Measurements from ENCODE around the gene EFEMP1. TPM values are rescaled to one million over a fixed set of nuclear protein-coding genes. Genes with fewer than 3 reads are reported as not detected.

The EFEMP1 gene
- total RNA-seq, 1 experiment from 2014 or later, result 24.0 TPM

GRCh38 chr2:55882954-55883353, 40.6 kb downstream of the EFEMP1 start (continued):
- TF ChIP-seq, protein P1, sequence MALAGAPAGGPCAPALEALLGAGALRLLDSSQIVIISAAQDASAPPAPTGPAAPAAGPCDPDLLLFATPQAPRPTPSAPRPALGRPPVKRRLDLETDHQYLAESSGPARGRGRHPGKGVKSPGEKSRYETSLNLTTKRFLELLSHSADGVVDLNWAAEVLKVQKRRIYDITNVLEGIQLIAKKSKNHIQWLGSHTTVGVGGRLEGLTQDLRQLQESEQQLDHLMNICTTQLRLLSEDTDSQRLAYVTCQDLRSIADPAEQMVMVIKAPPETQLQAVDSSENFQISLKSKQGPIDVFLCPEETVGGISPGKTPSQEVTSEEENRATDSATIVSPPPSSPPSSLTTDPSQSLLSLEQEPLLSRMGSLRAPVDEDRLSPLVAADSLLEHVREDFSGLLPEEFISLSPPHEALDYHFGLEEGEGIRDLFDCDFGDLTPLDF (CRISPR knock-in tag; IDR thresholded peaks at IDR 0.05), result no peak

DNA sequence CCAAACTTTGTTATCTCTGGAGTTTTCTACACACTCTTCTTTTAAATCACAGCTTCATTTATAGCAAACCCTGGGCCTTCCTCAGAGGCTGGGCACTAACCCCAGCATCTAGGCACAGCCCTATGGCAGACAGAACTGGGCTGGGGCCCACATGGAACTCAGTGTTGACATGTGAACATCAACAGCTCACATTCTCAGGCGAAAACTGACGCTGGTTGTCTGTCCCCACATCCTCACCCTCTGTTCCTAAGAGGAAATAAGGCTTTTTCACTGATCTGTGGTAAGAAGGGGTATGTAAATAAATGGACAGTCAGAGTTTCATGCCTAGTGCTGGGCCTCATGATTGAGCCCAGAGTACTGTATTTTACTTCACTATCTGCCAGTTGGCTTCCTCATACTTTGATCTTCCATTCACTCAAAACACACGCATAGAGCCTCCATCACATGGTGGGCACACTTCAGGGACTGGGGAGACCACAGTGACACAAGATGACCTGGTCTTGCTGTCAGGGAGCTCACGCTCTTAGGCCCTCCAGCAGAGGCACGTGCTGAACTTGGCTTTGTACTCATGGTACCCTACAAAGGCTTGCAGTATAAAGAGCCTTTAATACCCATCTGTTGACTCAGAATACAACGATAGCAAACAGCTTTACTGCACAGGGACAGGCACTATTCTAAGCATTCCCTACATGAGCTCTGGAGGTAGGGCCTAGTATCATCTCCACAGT, 43.0 kb downstream of the EFEMP1 start:
- no peaks in the 10 kb centered on the region for H3K4me1 Mint-ChIP-seq
- H3K4me3 Mint-ChIP-seq, result no peak overlapping the region
- H3K9me3 Mint-ChIP-seq, result no peaks in the 10 kb centered on the region
- ATAC-seq (no peak), DNase-seq (ENCODE audit: low spot score) (no peak)
- no peaks in the 10 kb centered on the region for H3K27me3 Mint-ChIP-seq (ENCODE audit: low read depth)
- no peak overlapping the region for H3K27ac Mint-ChIP-seq
- CTCF ChIA-PET, result no interaction called here
- TF ChIP-seq MYBL2 (CRISPR knock-in tag; IDR thresholded peaks at IDR 0.05) (no peak), ZNF671 (CRISPR knock-in tag; IDR thresholded peaks at IDR 0.05) (no peak)
- no peaks in the 10 kb centered on the region for H3K36me3 Mint-ChIP-seq
- POLR2A ChIA-PET, result no interaction called here

DNA sequence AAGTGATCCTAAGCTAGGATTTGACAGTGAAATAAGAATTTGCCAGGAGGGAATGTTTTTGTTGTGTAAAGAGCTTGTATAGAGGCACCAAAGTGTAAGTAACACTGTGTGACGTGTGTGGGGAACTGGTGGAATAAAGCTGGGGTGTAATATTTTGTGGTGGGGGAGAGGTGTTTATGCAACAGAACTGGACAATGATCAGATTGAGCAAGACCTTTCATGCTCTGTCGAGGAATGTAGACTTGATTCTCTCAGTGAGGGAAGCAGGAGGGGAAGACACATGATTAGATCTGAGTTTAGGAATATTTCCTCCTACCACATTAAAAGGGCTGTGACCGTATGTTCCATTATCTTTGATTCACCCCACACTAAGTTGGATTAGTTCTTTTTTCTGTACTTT, 43.6 kb downstream of the EFEMP1 start:
- ATAC-seq, result no peak
- no peak overlapping the region; the same call in 1 of the 2 replicates for H3K27ac Mint-ChIP-seq
- no peaks in the 10 kb centered on the region for H3K27me3 Mint-ChIP-seq (ENCODE audit: low read depth)
- no peaks in the 10 kb centered on the region for H3K4me1 Mint-ChIP-seq
- DNase-seq (ENCODE audit: low spot score), result no peak
- no peaks in the 10 kb centered on the region for H3K9me3 Mint-ChIP-seq
- H3K36me3 Mint-ChIP-seq, result no peaks in the 10 kb centered on the region
- H3K4me3 Mint-ChIP-seq, result no peak overlapping the region
- no peak for TF ChIP-seq NFE2L1 (CRISPR knock-in tag; IDR thresholded peaks at IDR 0.05)
- TF ChIP-seq MLX (CRISPR knock-in tag; IDR thresholded peaks at IDR 0.05), result no peak
- TF ChIP-seq ELF4 (CRISPR knock-in tag; IDR thresholded peaks at IDR 0.05; ENCODE audit: low read depth), result no peak
- TF ChIP-seq STAT6 (CRISPR knock-in tag; conservative IDR thresholded peaks at IDR 0.05; ENCODE audit: low read depth), result no peak
- TF ChIP-seq, protein P2, sequence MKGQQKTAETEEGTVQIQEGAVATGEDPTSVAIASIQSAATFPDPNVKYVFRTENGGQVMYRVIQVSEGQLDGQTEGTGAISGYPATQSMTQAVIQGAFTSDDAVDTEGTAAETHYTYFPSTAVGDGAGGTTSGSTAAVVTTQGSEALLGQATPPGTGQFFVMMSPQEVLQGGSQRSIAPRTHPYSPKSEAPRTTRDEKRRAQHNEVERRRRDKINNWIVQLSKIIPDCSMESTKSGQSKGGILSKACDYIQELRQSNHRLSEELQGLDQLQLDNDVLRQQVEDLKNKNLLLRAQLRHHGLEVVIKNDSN (CRISPR knock-in tag; IDR thresholded peaks at IDR 0.05), result no peak
- no peak for TF ChIP-seq NFYB (CRISPR knock-in tag; conservative IDR thresholded peaks at IDR 0.05; ENCODE audit: low read depth)
- no peak for TF ChIP-seq ZNF317 (CRISPR knock-in tag; IDR thresholded peaks at IDR 0.05; ENCODE audit: borderline replicate concordance, low read depth)
- no peak for TF ChIP-seq FOXP1 (CRISPR knock-in tag; IDR thresholded peaks at IDR 0.05; ENCODE audit: borderline replicate concordance)
- no peak for TF ChIP-seq OVOL2 (CRISPR knock-in tag; IDR thresholded peaks at IDR 0.05; ENCODE audit: borderline replicate concordance)
- no peak for TF ChIP-seq ZNF121 (CRISPR knock-in tag; IDR thresholded peaks at IDR 0.05)
- TF ChIP-seq FOXJ3 (CRISPR knock-in tag; IDR thresholded peaks at IDR 0.05; ENCODE audit: borderline replicate concordance), result no peak
- TF ChIP-seq NR1H2 (CRISPR knock-in tag; IDR thresholded peaks at IDR 0.05), result no peak
- ChIA-PET CTCF (no interaction called here), POLR2A (no interaction called here)

DNA sequence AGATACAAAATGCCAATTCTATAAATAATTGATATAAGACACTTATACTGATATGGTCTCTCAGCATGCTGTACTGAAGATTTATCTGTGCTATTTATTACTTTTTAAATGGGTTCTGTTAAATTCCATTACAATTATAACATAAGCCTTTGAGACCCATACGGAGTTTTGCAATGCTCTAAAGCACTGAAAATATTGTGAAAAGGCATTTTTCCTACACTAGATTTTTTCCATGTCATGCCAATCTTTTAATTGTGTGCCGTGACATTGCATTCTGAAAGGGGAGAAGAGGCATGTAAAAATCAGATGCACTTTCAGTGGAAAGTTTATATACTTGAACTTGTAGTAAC, 46.5 kb downstream of the EFEMP1 start:
- Mint-ChIP-seq H3K27ac (no peak overlapping the region), H3K4me3 (no peak overlapping the region), H3K4me1 (no peaks in the 10 kb centered on the region), H3K27me3 (ENCODE audit: low read depth) (no peaks in the 10 kb centered on the region), H3K9me3 (no peaks in the 10 kb centered on the region), H3K36me3 (no peaks in the 10 kb centered on the region)
- CTCF ChIA-PET, result no interaction called here
- POLR2A ChIA-PET, result no interaction called here
- no peak for DNase-seq (ENCODE audit: low spot score)
- no peak for ATAC-seq
- no peak for TF ChIP-seq USF2 (CRISPR knock-in tag; IDR thresholded peaks at IDR 0.05)
- TF ChIP-seq, protein P3, sequence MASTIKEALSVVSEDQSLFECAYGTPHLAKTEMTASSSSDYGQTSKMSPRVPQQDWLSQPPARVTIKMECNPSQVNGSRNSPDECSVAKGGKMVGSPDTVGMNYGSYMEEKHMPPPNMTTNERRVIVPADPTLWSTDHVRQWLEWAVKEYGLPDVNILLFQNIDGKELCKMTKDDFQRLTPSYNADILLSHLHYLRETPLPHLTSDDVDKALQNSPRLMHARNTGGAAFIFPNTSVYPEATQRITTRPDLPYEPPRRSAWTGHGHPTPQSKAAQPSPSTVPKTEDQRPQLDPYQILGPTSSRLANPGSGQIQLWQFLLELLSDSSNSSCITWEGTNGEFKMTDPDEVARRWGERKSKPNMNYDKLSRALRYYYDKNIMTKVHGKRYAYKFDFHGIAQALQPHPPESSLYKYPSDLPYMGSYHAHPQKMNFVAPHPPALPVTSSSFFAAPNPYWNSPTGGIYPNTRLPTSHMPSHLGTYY (CRISPR knock-in tag; IDR thresholded peaks at IDR 0.05), result no peak
- no peak for TF ChIP-seq ZSCAN18 (CRISPR knock-in tag; IDR thresholded peaks at IDR 0.05)
- no peak for TF ChIP-seq IRF1 (CRISPR knock-in tag; IDR thresholded peaks at IDR 0.05)

All from WTC11 (cell line).